Measurements from ENCODE around the gene TMX3. TPM values are rescaled to one million over a fixed set of nuclear protein-coding genes. Genes with fewer than 3 reads are reported as not detected.

TMX3 gene
- total RNA-seq, result 78.6 and 107 TPM in 2 replicates

GRCh38 chr18:68714712-68715496, at the start of gene TMX3:
TSS of gene TMX3 (minus strand) at chr18:68715108. CDS start at chr18:68714981, 127 bp downstream.

Other genes starting within 250 kb of the TMX3 start
- gene CCDC102B, start 83.0 kb upstream of the TMX3 start, total RNA-seq, result 17.2 and 18.8 TPM in 2 replicates